Lower leg skin (tissue), 3 donors: ENCODE data around the gene ADGRE1.

Source experiments
- CTCF ChIP-seq, 3 donors: fragments of 450-650 bp; IDR thresholded peaks; one replicate each; pipeline ENCODE4 v1.5.1; 2016; ENCODE audit warnings: antibody characterized with exemption in 3 of 3, mild to moderate bottlenecking in 3 of 3, moderate library complexity in 2 of 3
- POLR2A ChIP-seq, 2 donors: fragments of 450-650 bp; IDR thresholded peaks; one replicate each; pipeline ENCODE4 v1.6.1; 2016 to 2017; ENCODE audit warnings: antibody characterized with exemption in 2 of 2, mild to moderate bottlenecking in 1 of 2, moderate library complexity in 1 of 2

- TF ChIP-seq CTCF (IDR thresholded peaks at IDR 0.05): no peak
- no peak for TF ChIP-seq POLR2A (IDR thresholded peaks at IDR 0.05)
Measured at GRCh38 chr19:6875218-6875617, 12.2 kb upstream of the ADGRE1 start.
